GM12874 (cell line): ENCODE data around the gene SERPINB1.

Source experiments
- TF ChIP-seq, protein P1 (sequence below): IDR thresholded peaks from 2 replicates; pipeline ENCODE4 v1.5.1; 2011; ENCODE audit warnings: low read depth, mild to moderate bottlenecking, control low read depth, low read length, moderate library complexity; ENCODE audit not compliant: insufficient read depth

SERPINB1 gene

GRCh38 chr6:2854396-2854982 is 12.8 kb upstream of the SERPINB1 start:
- TF ChIP-seq, protein P1, sequence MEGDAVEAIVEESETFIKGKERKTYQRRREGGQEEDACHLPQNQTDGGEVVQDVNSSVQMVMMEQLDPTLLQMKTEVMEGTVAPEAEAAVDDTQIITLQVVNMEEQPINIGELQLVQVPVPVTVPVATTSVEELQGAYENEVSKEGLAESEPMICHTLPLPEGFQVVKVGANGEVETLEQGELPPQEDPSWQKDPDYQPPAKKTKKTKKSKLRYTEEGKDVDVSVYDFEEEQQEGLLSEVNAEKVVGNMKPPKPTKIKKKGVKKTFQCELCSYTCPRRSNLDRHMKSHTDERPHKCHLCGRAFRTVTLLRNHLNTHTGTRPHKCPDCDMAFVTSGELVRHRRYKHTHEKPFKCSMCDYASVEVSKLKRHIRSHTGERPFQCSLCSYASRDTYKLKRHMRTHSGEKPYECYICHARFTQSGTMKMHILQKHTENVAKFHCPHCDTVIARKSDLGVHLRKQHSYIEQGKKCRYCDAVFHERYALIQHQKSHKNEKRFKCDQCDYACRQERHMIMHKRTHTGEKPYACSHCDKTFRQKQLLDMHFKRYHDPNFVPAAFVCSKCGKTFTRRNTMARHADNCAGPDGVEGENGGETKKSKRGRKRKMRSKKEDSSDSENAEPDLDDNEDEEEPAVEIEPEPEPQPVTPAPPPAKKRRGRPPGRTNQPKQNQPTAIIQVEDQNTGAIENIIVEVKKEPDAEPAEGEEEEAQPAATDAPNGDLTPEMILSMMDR: no peak

GRCh38 chr6:2853769-2854395 is 12.2 kb upstream of the SERPINB1 start:
- TF ChIP-seq, protein P1: no peak

GRCh38 chr6:2852921-2853322 is 11.3 kb upstream of the SERPINB1 start:
- TF ChIP-seq, protein P1: no peak

GRCh38 chr6:2852514-2852855 is 10.8 kb upstream of the SERPINB1 start:
- TF ChIP-seq, protein P1: no peak

- TF ChIP-seq, protein P1: no peak
These were observed 10.3 kb upstream of the SERPINB1 start for GRCh38 chr6:2851727-2852513.

- TF ChIP-seq, protein P1: no peak
These were observed 9.0 kb upstream of the SERPINB1 start for GRCh38 chr6:2850538-2851113.

GRCh38 chr6:2848851-2849250 is 7.2 kb upstream of the SERPINB1 start:
- TF ChIP-seq, protein P1: no peak
